ENCODE data around the gene MINDY4B. TPM values are rescaled to one million over a fixed set of nuclear protein-coding genes. Genes with fewer than 3 reads are reported as not detected.

The MINDY4B gene
- total RNA-seq, result not detected
- long read RNA-seq, result 0 reads

GRCh38 chr3:150905339-150905738 lies at the start of gene MINDY4B:
TSS of gene MINDY4B (minus strand) at chr3:150905439. CDS start at chr3:150905439, 0 bp downstream.
- no peak for TF ChIP-seq CTCF (IDR thresholded peaks at IDR 0.05)
- DNase-seq, result no peak
- Histone ChIP-seq H3K9me3 (no peaks in the 10 kb centered on the region), H3K4me3 (no peak within 1 kb of the TSS), H3K36me3 (no peaks in the 10 kb centered on the region), H3K27me3 (ENCODE audit: low read depth) (no peaks in the 10 kb centered on the region), H3K4me1 (no peaks in the 10 kb centered on the region), H3K27ac (no peak within 1 kb of the TSS)
- intact Hi-C loops (cut with DNase I), result no loop called here
- no peak for ATAC-seq

DNA sequence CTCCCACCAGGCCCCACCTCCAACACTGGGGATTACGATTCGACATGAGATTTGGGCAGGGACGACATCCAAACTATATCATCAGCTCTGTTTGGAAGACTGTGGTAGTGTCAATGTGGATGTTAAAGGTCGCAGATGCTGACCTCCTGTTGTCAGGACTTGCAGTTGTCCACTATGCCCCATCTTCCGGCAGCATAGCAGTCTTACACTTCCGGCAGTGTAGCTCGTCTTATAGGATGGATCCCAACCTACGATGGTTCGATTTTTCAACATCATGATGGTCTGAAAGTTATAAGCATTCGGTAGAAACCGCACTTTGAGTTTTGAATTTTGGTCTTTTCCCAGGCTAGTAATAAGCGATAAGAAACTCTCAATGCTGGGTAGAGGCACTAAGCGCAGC lies 46.7 kb upstream of the MINDY4B start:
- no peaks in the 10 kb centered on the region for H3K4me1 ChIP-seq
- no peaks in the 10 kb centered on the region for H3K27me3 ChIP-seq (ENCODE audit: low read depth)
- ATAC-seq (no peak), DNase-seq (no peak)
- intact Hi-C loops (cut with DNase I), result no loop called here
- no peak overlapping the region for H3K4me3 ChIP-seq
- no peak for TF ChIP-seq CTCF (IDR thresholded peaks at IDR 0.05)
- H3K36me3 ChIP-seq, result no peaks in the 10 kb centered on the region
- no peaks in the 10 kb centered on the region for H3K9me3 ChIP-seq
- no peak overlapping the region for H3K27ac ChIP-seq

- DNase-seq, result no peak
- Histone ChIP-seq H3K27me3 (ENCODE audit: low read depth) (no peaks in the 10 kb centered on the region), H3K4me3 (no peak overlapping the region), H3K27ac (no peak overlapping the region), H3K36me3 (no peaks in the 10 kb centered on the region), H3K9me3 (no peaks in the 10 kb centered on the region), H3K4me1 (no peaks in the 10 kb centered on the region)
- TF ChIP-seq CTCF (IDR thresholded peaks at IDR 0.05), result no peak
- intact Hi-C loops (cut with DNase I), result no loop called here
- no peak for ATAC-seq
These were observed 40.2 kb upstream of the MINDY4B start for GRCh38 chr3:150945226-150946032.

DNA sequence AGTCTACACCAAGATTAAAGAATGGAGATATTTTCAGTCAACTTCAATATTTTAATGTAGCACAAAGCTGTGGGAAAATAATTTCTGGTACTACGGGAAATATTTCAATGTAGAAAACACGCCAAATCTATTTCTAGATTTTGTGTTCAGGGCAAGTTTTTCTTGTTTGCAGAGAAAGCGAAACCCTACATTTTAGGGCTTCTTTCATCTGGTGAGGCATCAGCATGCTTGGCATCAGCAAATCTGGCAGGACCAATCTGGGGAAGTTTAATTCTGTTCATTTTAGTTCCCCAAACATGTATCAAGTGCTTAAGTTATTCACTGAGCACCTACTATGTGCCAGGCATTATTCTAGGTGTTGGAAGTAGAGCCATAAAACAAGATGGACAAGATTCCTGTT lies 37.0 kb upstream of the MINDY4B start:
- no peak for DNase-seq
- intact Hi-C loops (cut with DNase I), result no loop called here
- H3K36me3 ChIP-seq, result no peaks in the 10 kb centered on the region
- no peak overlapping the region for H3K4me3 ChIP-seq
- H3K9me3 ChIP-seq, result no peaks in the 10 kb centered on the region
- no peaks in the 10 kb centered on the region for H3K27me3 ChIP-seq (ENCODE audit: low read depth)
- no peak for ATAC-seq
- TF ChIP-seq CTCF (IDR thresholded peaks at IDR 0.05), result no peak
- H3K4me1 ChIP-seq, result no peaks in the 10 kb centered on the region
- H3K27ac ChIP-seq, result no peak overlapping the region

- Histone ChIP-seq H3K4me3 (no peak overlapping the region), H3K27me3 (ENCODE audit: low read depth) (no peaks in the 10 kb centered on the region), H3K36me3 (no peaks in the 10 kb centered on the region), H3K27ac (no peak overlapping the region), H3K9me3 (no peaks in the 10 kb centered on the region), H3K4me1 (no peaks in the 10 kb centered on the region)
- no peak for DNase-seq
- no peak for ATAC-seq
- no peak for TF ChIP-seq CTCF (IDR thresholded peaks at IDR 0.05)
- intact Hi-C loops (cut with DNase I), result no loop called here
These were observed 31.5 kb upstream of the MINDY4B start for GRCh38 chr3:150936693-150937092.

Data from lower lobe of right lung (tissue), 2 donors.